H1 (cell line): Measurements from ENCODE around the gene LANCL2. TPM values are rescaled to one million over a fixed set of nuclear protein-coding genes. Genes with fewer than 3 reads are reported as not detected.

Experiments used
- CTCF ChIA-PET: fragments of 300-600 bp; sonication (Branson Sonifier 250); formaldehyde crosslinking; loops from one replicate; lab custom pipeline; 2021; ENCODE audit not compliant: partially characterized antibody; lab: Charles Lee
- POLR2A ChIA-PET: fragments of 300-600 bp; sonication (Branson Sonifier 250); formaldehyde crosslinking; loops from one replicate; lab custom pipeline; 2021; ENCODE audit warnings: inconsistent platforms; ENCODE audit not compliant: partially characterized antibody; lab: Charles Lee
- DNase-seq, 2 experiments: peaks; one replicate each; pipeline versions ENCODE4 v3.0.0 to v3.0.0-alpha.2; 2010 to 2022; ENCODE audit warnings: low spot score in 2 of 2, low read depth in 1 of 2, mixed read lengths in 1 of 2
- FAIRE-seq: peaks from 2 replicates; lab custom pipeline; 2011; peaks lifted over from hg19 to GRCh38; lab: Jason Lieb, UNC
- H2AFZ ChIP-seq: 2 replicates; pipeline ENCODE4 v1.8.1; 2012; ENCODE audit warnings: low read length, inconsistent platforms
- H2AK5ac ChIP-seq: 2 replicates; pipeline ENCODE4 v1.6.1; 2013; ENCODE audit warnings: low read depth, low read length
- H2BK120ac ChIP-seq: replicated peaks from 2 replicates; pipeline ENCODE3; 2013; ENCODE audit warnings: low read depth, low read length, inconsistent platforms
- H2BK12ac ChIP-seq: 2 replicates; pipeline ENCODE4 v1.6.1; 2013; ENCODE audit warnings: low read depth, low read length
- H2BK15ac ChIP-seq: 2 replicates; pipeline ENCODE4 v1.6.1; 2013; ENCODE audit warnings: low read length
- H2BK20ac ChIP-seq: 2 replicates; pipeline ENCODE4 v1.6.1; 2013; ENCODE audit warnings: low read length
- H2BK5ac ChIP-seq: 2 replicates; pipeline ENCODE4 v1.6.1; 2013; ENCODE audit warnings: low read depth, low read length
- H3K14ac ChIP-seq: 2 replicates; pipeline ENCODE4 v1.6.1; 2013; ENCODE audit warnings: inconsistent platforms; ENCODE audit not compliant: insufficient read length
- H3K18ac ChIP-seq: 2 replicates; pipeline ENCODE4 v1.6.1; 2013; ENCODE audit warnings: low read length; ENCODE audit errors: extremely low read depth
- H3K23ac ChIP-seq: 2 replicates; pipeline ENCODE4 v1.6.1; 2013; ENCODE audit warnings: inconsistent platforms; ENCODE audit not compliant: insufficient read length
- H3K23me2 ChIP-seq: 2 replicates; pipeline ENCODE4 v1.6.1; 2013; ENCODE audit warnings: low read depth, low read length
- H3K27ac ChIP-seq: 2 replicates; pipeline ENCODE4 v1.6.1; 2011; ENCODE audit warnings: low read depth, low read length, inconsistent platforms
- H3K27me3 ChIP-seq, 4 experiments: replicated peaks in 1 of 4; 1 replicate in 1 of 4; 2 replicates in 3 of 4; pipeline versions ENCODE4 v1.6.1 to v1.8.1; 2011 to 2013; ENCODE audit warnings: low read length in 3 of 4, mild to moderate bottlenecking in 3 of 4, inconsistent platforms in 2 of 4, mixed read lengths in 2 of 4, moderate library complexity in 1 of 4; ENCODE audit not compliant: control insufficient read depth in 3 of 4, insufficient read depth in 3 of 4; ENCODE audit errors: extremely low read depth in 1 of 4
- H3K36me3 ChIP-seq, 4 experiments: 2 replicates each; pipeline versions ENCODE4 v1.6.1 to v1.8.1; 2011 to 2013; ENCODE audit warnings: mild to moderate bottlenecking in 4 of 4, low read length in 3 of 4, moderate library complexity in 2 of 4, control low read depth in 1 of 4, inconsistent platforms in 1 of 4; ENCODE audit not compliant: insufficient read depth in 4 of 4, control insufficient read depth in 2 of 4
- H3K4ac ChIP-seq: replicated peaks from 2 replicates; pipeline ENCODE3; 2013; ENCODE audit warnings: low read length, low read depth, mixed read lengths, inconsistent platforms; ENCODE audit not compliant: insufficient read length
- H3K4me1 ChIP-seq, 4 experiments: replicated peaks in 1 of 4; 1 replicate in 1 of 4; 2 replicates in 3 of 4; pipeline versions ENCODE4 v1.6.1 to v1.8.1; 2011 to 2013; ENCODE audit warnings: low read length in 3 of 4, inconsistent platforms in 2 of 4, mixed read lengths in 1 of 4; ENCODE audit not compliant: insufficient read depth in 4 of 4, control insufficient read depth in 3 of 4
- H3K4me2 ChIP-seq, 2 experiments: 2 replicates each; pipeline versions ENCODE4 v1.6.1 to v1.8.1; 2011 to 2013; ENCODE audit warnings: low read depth in 2 of 2, low read length in 2 of 2, control low read depth in 1 of 2, inconsistent platforms in 1 of 2, mild to moderate bottlenecking in 1 of 2; ENCODE audit not compliant: insufficient read depth in 1 of 2
- H3K4me3 ChIP-seq, 4 experiments: fragments of 200-600, 300-600 bp in 1 of 4; sonication (generic), shearing (Covaris generic), sonication (Bioruptor Twin) in 1 of 4; 2 replicates each; pipeline versions ENCODE4 v1.5.1 to v1.8.1; 2011 to 2016; ENCODE audit warnings: low read length in 4 of 4, low read depth in 3 of 4, control low read depth in 2 of 4, inconsistent platforms in 2 of 4, mild to moderate bottlenecking in 2 of 4, mixed read lengths in 1 of 4, moderate library complexity in 1 of 4; ENCODE audit not compliant: insufficient read depth in 2 of 4; ENCODE audit errors: extremely low read depth in 1 of 4
- H3K56ac ChIP-seq: replicated peaks from 2 replicates; pipeline ENCODE3; 2013; ENCODE audit warnings: low read depth, mild to moderate bottlenecking, mixed read lengths, low read length, inconsistent platforms; ENCODE audit not compliant: insufficient read length
- H3K79me1 ChIP-seq: 2 replicates; pipeline ENCODE4 v1.6.1; 2013; ENCODE audit warnings: low read depth, low read length, control low read depth
- H3K79me2 ChIP-seq, 2 experiments: 2 replicates each; pipeline versions ENCODE4 v1.6.1 to v1.8.1; 2012 to 2013; ENCODE audit warnings: low read length in 2 of 2, mild to moderate bottlenecking in 2 of 2, inconsistent platforms in 1 of 2; ENCODE audit not compliant: insufficient read depth in 2 of 2, control insufficient read depth in 1 of 2
- H3K9ac ChIP-seq, 4 experiments: replicated peaks in 1 of 4; 1 replicate in 1 of 4; 2 replicates in 3 of 4; pipeline versions ENCODE4 v1.6.1 to v1.8.1; 2011 to 2013; ENCODE audit warnings: low read depth in 3 of 4, low read length in 3 of 4, control low read depth in 2 of 4, mild to moderate bottlenecking in 2 of 4, moderate library complexity in 2 of 4, inconsistent platforms in 1 of 4; ENCODE audit errors: extremely low read depth in 1 of 4
- H3K9me3 ChIP-seq, 2 experiments: 2 replicates each; pipeline versions ENCODE4 v1.6.1 to v1.8.1; 2012 to 2013; ENCODE audit warnings: mild to moderate bottlenecking in 2 of 2, moderate library complexity in 2 of 2, control low read depth in 1 of 2, inconsistent platforms in 1 of 2, low read depth in 1 of 2, low read length in 1 of 2, mixed read lengths in 1 of 2; ENCODE audit not compliant: insufficient read depth in 2 of 2
- H4K20me1 ChIP-seq, 2 experiments: replicated peaks in 1 of 2; 2 replicates each; pipeline versions ENCODE3 to v1.8.1; 2011 to 2013; ENCODE audit warnings: inconsistent platforms in 2 of 2, low read length in 2 of 2, mild to moderate bottlenecking in 1 of 2; ENCODE audit not compliant: insufficient read depth in 2 of 2, control insufficient read depth in 1 of 2
- H4K5ac ChIP-seq: 2 replicates; pipeline ENCODE4 v1.6.1; 2013; ENCODE audit warnings: low read length, low read depth, mixed read lengths, inconsistent platforms; ENCODE audit not compliant: insufficient read length
- H4K8ac ChIP-seq: 2 replicates; pipeline ENCODE4 v1.8.0; 2013; ENCODE audit warnings: mild to moderate bottlenecking, moderate library complexity, low read length, inconsistent platforms; ENCODE audit not compliant: insufficient read depth; ENCODE audit errors: extremely low read depth
- H4K91ac ChIP-seq: replicated peaks from 2 replicates; pipeline ENCODE3; 2013; ENCODE audit warnings: low read length, mixed read lengths, inconsistent platforms; ENCODE audit not compliant: insufficient read length
- BRCA1 ChIP-seq: IDR thresholded peaks from 2 replicates; pipeline ENCODE4 v1.6.1; 2012; ENCODE audit warnings: low read depth, low read length, improper control_type of control experiment
- CHD1 ChIP-seq: IDR thresholded peaks from 2 replicates; pipeline ENCODE4 v1.6.1; 2012; ENCODE audit warnings: low read depth, low read length, improper control_type of control experiment
- HDAC6 ChIP-seq: IDR thresholded peaks from one replicate; pipeline ENCODE4 v1.7.1; 2012; ENCODE audit warnings: low read depth, mild to moderate bottlenecking, inconsistent platforms, low read length, moderate library complexity
- RFX5 ChIP-seq: IDR thresholded peaks from 2 replicates; pipeline ENCODE4 v1.6.1; 2011; ENCODE audit warnings: low read depth, low read length, improper control_type of control experiment, borderline replicate concordance
- SIX5 ChIP-seq: IDR thresholded peaks from 2 replicates; pipeline ENCODE4 v1.6.1; 2011; ENCODE audit warnings: mild to moderate bottlenecking, low read depth, low read length
- SP4 ChIP-seq: IDR thresholded peaks from 2 replicates; pipeline ENCODE4 v1.6.1; 2012; ENCODE audit warnings: low read length, inconsistent platforms
- YY1 ChIP-seq: IDR thresholded peaks from 2 replicates; pipeline ENCODE4 v1.6.1; 2011; ENCODE audit warnings: low read depth, mild to moderate bottlenecking, low read length
- WGBS, 2 experiments: shearing (Covaris generic) in 1 of 2; methylation state at CpG; one replicate each; pipeline versions ENCODE4 v1.1.6 to v1.1.7; 2013 to 2015; ENCODE audit warnings: low lambda C conversion rate in 2 of 2, mixed read lengths in 2 of 2, inconsistent platforms in 1 of 2, low coverage in 1 of 2, missing lambda C conversion rate in 1 of 2; ENCODE audit not compliant: insufficient replicate concordance in 2 of 2, insufficient coverage in 1 of 2, insufficient read length in 1 of 2; ENCODE audit errors: extremely low coverage in 1 of 2, missing lambda C conversion rate in 1 of 2; 5-methylcytosine and 5-hydroxymethylcytosine counted together
- polyA plus RNA-seq, 7 experiments: library from polyadenylated mRNA; depleted of rRNA in 3 of 7; stranded (reverse) in 5 of 7; unstranded in 2 of 7; fragments of >200 nt in 5 of 7; fragments of 200-250 nt in 2 of 7; gene quantifications; 1 replicate in 5 of 7; 2 replicates in 1 of 7; 4 replicates in 1 of 7; pipeline versions ENCODE4 v1.2.1 to v1.2.3, GENCODE V29; 2011 to 2013; ENCODE audit warnings: missing spikeins in 2 of 7, mixed read lengths in 2 of 7
- total RNA-seq: library from RNA; stranded (reverse); fragmentation: NEBNext Ultra II Directional; extraction: Animal tissue kit (Norgen Biotek cat#: 25700); gene quantifications from 2 replicates; pipeline ENCODE4 v1.2.1, GENCODE V29; 2021

Gene LANCL2
- total and polyA plus RNA-seq, 2 of the 8 experiments (the other 6 are each of a cell fraction or from before 2014, with no cell fraction given), result 9.2 to 9.5 TPM

GRCh38 chr7:55400191-55400590, 35.1 kb downstream of the LANCL2 start:
- Histone ChIP-seq H3K23ac (no peak overlapping the region), H2BK5ac (no peak overlapping the region), H3K9me3 (peaks cover 0 to 10% of the 10 kb centered on the region in 2 experiments; a peak in 3 of 4 replicates), H4K20me1 (no peaks in the 10 kb centered on the region), H3K18ac (no peak overlapping the region), H3K4ac (no peak overlapping the region), H2BK15ac (no peak overlapping the region), H3K4me3 (no peak overlapping the region), H3K9ac (no peak overlapping the region), H3K23me2 (no peaks in the 10 kb centered on the region), H4K5ac (no peak overlapping the region), H2BK12ac (no peak overlapping the region), H3K14ac (no peak overlapping the region), H2BK20ac (no peak overlapping the region), H2BK120ac (no peak overlapping the region), H3K79me2 (no peaks in the 10 kb centered on the region), H3K4me2 (no peak overlapping the region), H3K27ac (no peak overlapping the region), H3K36me3 (peaks cover 0 to 23% (median under 1%) of the 10 kb centered on the region in 4 experiments; a peak in 4 of 8 replicates), H3K27me3 (no peaks in the 10 kb centered on the region), H2AK5ac (no peak overlapping the region), H4K91ac (no peak overlapping the region), H3K79me1 (no peaks in the 10 kb centered on the region), H3K4me1 (no peaks in the 10 kb centered on the region), H4K8ac (no peak overlapping the region), H3K56ac (no peak overlapping the region), H2AFZ (no peak overlapping the region)
- no peak for TF ChIP-seq BRCA1
- no peak for TF ChIP-seq HDAC6
- TF ChIP-seq SIX5, result no peak
- no peak for TF ChIP-seq SP4
- no peak for TF ChIP-seq YY1
- no peak for TF ChIP-seq RFX5
- TF ChIP-seq CHD1, result no peak
- POLR2A ChIA-PET, result no interaction called here
- DNase-seq, result no peak
- CTCF ChIA-PET, result interaction anchor here (1.2 to 2.3 kb wide), 6 partner anchors 10 to 146 kb away, joined by 3 to 7 read pairs (median 6); no protein-coding TSS in a partner anchor
- no peak for FAIRE-seq
- WGBS, 2 experiments, result 93% methylated on average over 2 of the region's 2 CpGs; no CpG with 5 or more reads in 1 of the 2 experiments
